Liver (tissue), 9 donors: Measurements from ENCODE around the gene ENTPD8. TPM values are rescaled to one million over a fixed set of nuclear protein-coding genes. Genes with fewer than 3 reads are reported as not detected.

Experiments
- DNase-seq: peaks from one replicate; pipeline ENCODE4 v3.0.0-alpha.2; 2017; ENCODE audit warnings: low spot score
- H3K27ac ChIP-seq, 2 donors: one replicate each; pipeline ENCODE4 v1.7.0; 2013; ENCODE audit warnings: inconsistent platforms in 2 of 2, low read length in 2 of 2, control low read depth in 1 of 2, low read depth in 1 of 2, mild to moderate bottlenecking in 1 of 2
- H3K27me3 ChIP-seq, 4 donors: one replicate each; pipeline versions ENCODE4 v1.6.1 to v1.7.0; 2013; ENCODE audit warnings: low read length in 3 of 4, inconsistent platforms in 1 of 4, mild to moderate bottlenecking in 1 of 4, moderate library complexity in 1 of 4; ENCODE audit not compliant: control insufficient read depth in 4 of 4, insufficient read depth in 4 of 4
- H3K36me3 ChIP-seq, 4 donors: one replicate each; pipeline versions ENCODE4 v1.6.1 to v1.7.0; 2013; ENCODE audit warnings: low read length in 3 of 4, mild to moderate bottlenecking in 3 of 4, low read depth in 1 of 4, moderate library complexity in 1 of 4; ENCODE audit not compliant: control insufficient read depth in 4 of 4, insufficient read depth in 3 of 4
- H3K4me1 ChIP-seq, 4 donors: one replicate each; pipeline versions ENCODE4 v1.6.1 to v1.7.0; 2013; ENCODE audit warnings: low read length in 3 of 4, mild to moderate bottlenecking in 3 of 4, moderate library complexity in 1 of 4; ENCODE audit not compliant: control insufficient read depth in 4 of 4, insufficient read depth in 4 of 4
- H3K4me3 ChIP-seq, 3 donors: one replicate each; pipeline versions ENCODE4 v1.6.1 to v1.7.0; 2013; ENCODE audit warnings: low read length in 3 of 3, control low read depth in 1 of 3, low read depth in 1 of 3, mild to moderate bottlenecking in 1 of 3
- H3K9ac ChIP-seq, 2 donors: one replicate each; pipeline ENCODE4 v1.7.0; 2013; ENCODE audit warnings: low read length in 2 of 2, mild to moderate bottlenecking in 2 of 2, moderate library complexity in 2 of 2, control low read depth in 1 of 2, low read depth in 1 of 2
- H3K9me3 ChIP-seq, 4 donors: one replicate each; pipeline versions ENCODE4 v1.6.1 to v1.7.0; 2013; ENCODE audit warnings: low read length in 3 of 4; ENCODE audit not compliant: control insufficient read depth in 4 of 4
- ATF3 ChIP-seq: IDR thresholded peaks from 2 replicates; pipeline ENCODE4 v1.6.1; 2016; ENCODE audit warnings: antibody characterized with exemption
- EGR1 ChIP-seq, 2 donors: IDR thresholded peaks; 2 replicates each; pipeline ENCODE4 v1.6.1; 2016 to 2018; ENCODE audit warnings: antibody characterized with exemption in 2 of 2, low read depth in 2 of 2
- FOXA1 ChIP-seq: IDR thresholded peaks from 2 replicates; pipeline ENCODE4 v1.6.1; 2016; ENCODE audit warnings: antibody characterized with exemption
- FOXA2 ChIP-seq: IDR thresholded peaks from 2 replicates; pipeline ENCODE4 v1.6.1; 2016; ENCODE audit warnings: antibody characterized with exemption
- GABPA ChIP-seq, 2 donors: IDR thresholded peaks in 1 of 2; conservative IDR thresholded peaks in 1 of 2; 2 replicates each; pipeline ENCODE4 v1.6.1; 2016; ENCODE audit warnings: antibody characterized with exemption in 2 of 2, mild to moderate bottlenecking in 1 of 2, moderate library complexity in 1 of 2
- HNF4A ChIP-seq, 2 donors: conservative IDR thresholded peaks; 2 replicates each; pipeline ENCODE4 v1.6.1; 2016; ENCODE audit warnings: antibody characterized with exemption in 2 of 2, mild to moderate bottlenecking in 2 of 2
- HNF4G ChIP-seq: IDR thresholded peaks from 2 replicates; pipeline ENCODE4 v1.6.1; 2016; ENCODE audit warnings: antibody characterized with exemption
- JUND ChIP-seq, 2 donors: IDR thresholded peaks; 2 replicates each; pipeline ENCODE4 v1.6.1; 2016; ENCODE audit warnings: antibody characterized with exemption in 2 of 2
- NR2F2 ChIP-seq: IDR thresholded peaks from 2 replicates; pipeline ENCODE4 v1.6.1; 2016; ENCODE audit warnings: antibody characterized with exemption
- RAD21 ChIP-seq, 2 donors: IDR thresholded peaks; 2 replicates each; pipeline ENCODE4 v1.6.1; 2016; ENCODE audit warnings: antibody characterized with exemption in 2 of 2, mild to moderate bottlenecking in 2 of 2
- RXRA ChIP-seq, 2 donors: IDR thresholded peaks; 2 replicates each; pipeline ENCODE4 v1.6.1; 2017 to 2018; ENCODE audit warnings: antibody characterized with exemption in 2 of 2, mild to moderate bottlenecking in 1 of 2
- SP1 ChIP-seq: IDR thresholded peaks from 2 replicates; pipeline ENCODE4 v1.6.1; 2018; ENCODE audit warnings: antibody characterized with exemption, mild to moderate bottlenecking
- TAF1 ChIP-seq: conservative IDR thresholded peaks from 2 replicates; pipeline ENCODE4 v1.6.1; 2016; ENCODE audit warnings: antibody characterized with exemption, mild to moderate bottlenecking
- YY1 ChIP-seq: IDR thresholded peaks from 2 replicates; pipeline ENCODE4 v1.6.1; 2016; ENCODE audit warnings: antibody characterized with exemption, mild to moderate bottlenecking
- WGBS: extraction: QIAGEN DNeasy Blood & Tissue Kit; methylation state at CpG from one replicate; pipeline ENCODE4 v1.1.7; 2013; 5-methylcytosine and 5-hydroxymethylcytosine counted together
- polyA plus RNA-seq, 2 donors: library from polyadenylated mRNA; stranded (reverse) in 1 of 2; unstranded in 1 of 2; fragments of 200-250 nt in 1 of 2; fragments of >200 nt in 1 of 2; fragmentation: Nextera tagmentation in 1 of 2; extraction: Ambion mirVana in 1 of 2; gene quantifications; one replicate each; pipeline versions ENCODE4 v1.2.1 to v1.2.3, GENCODE V29; 2013 to 2015
- total RNA-seq, 2 donors: library from RNA; depleted of rRNA; stranded (reverse); fragments of >200 nt; gene quantifications; one replicate each; pipeline ENCODE4 v1.2.3, GENCODE V29; 2014
- TF ChIP-seq, protein P1 (sequence below): fragments of 150-350 bp; IDR thresholded peaks from 2 replicates; pipeline ENCODE4 v1.5.1; 2017; ENCODE audit warnings: improper control_type of control experiment, low read depth, low read length; ENCODE audit not compliant: missing input control
- TF ChIP-seq, protein P2 (sequence below): IDR thresholded peaks from 2 replicates; pipeline ENCODE4 v1.6.1; 2016; ENCODE audit warnings: antibody characterized with exemption
- TF ChIP-seq, protein P3 (sequence below): IDR thresholded peaks from 2 replicates; pipeline ENCODE4 v1.6.1; 2016; ENCODE audit warnings: antibody characterized with exemption
- TF ChIP-seq, protein P4 (sequence below): IDR thresholded peaks from 2 replicates; pipeline ENCODE4 v1.6.1; 2016; ENCODE audit warnings: antibody characterized with exemption, mild to moderate bottlenecking
- donor health status: healthy.
- donor health status: healthy.
- donor health status: healthy.
- donor health status: healthy.
- donor health status: healthy.

ENTPD8 gene
- total and polyA plus RNA-seq, 4 donors = 1.6 to 6.2 (median 4.9) TPM

DNA sequence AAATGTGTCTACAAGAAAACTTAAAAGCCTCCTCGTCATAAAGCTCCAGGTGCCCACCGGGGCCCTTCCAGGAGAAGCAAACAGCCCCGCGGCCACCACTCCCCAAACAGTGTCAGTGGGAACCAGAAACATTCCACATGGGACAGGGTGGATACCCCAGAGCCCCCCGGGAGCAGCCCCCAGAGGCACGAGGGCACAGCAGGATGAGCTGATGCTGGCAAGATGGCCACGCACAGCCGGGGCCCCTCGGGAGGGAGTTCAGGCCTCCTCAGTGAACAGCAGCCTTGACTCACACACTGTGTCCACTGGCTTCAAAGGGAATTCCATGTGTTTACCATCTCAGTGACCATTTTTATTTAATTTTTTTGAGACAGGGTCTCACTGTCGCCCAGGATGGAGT is 28.7 kb downstream of the ENTPD8 start:
- no peaks in the 10 kb centered on the region for H3K36me3 ChIP-seq
- H3K4me3 ChIP-seq = no peak overlapping the region
- no peak for TF ChIP-seq JUND (IDR thresholded peaks at IDR 0.05)
- TF ChIP-seq FOXA2 = no peak
- TF ChIP-seq YY1 = no peak
- TF ChIP-seq, protein P1, sequence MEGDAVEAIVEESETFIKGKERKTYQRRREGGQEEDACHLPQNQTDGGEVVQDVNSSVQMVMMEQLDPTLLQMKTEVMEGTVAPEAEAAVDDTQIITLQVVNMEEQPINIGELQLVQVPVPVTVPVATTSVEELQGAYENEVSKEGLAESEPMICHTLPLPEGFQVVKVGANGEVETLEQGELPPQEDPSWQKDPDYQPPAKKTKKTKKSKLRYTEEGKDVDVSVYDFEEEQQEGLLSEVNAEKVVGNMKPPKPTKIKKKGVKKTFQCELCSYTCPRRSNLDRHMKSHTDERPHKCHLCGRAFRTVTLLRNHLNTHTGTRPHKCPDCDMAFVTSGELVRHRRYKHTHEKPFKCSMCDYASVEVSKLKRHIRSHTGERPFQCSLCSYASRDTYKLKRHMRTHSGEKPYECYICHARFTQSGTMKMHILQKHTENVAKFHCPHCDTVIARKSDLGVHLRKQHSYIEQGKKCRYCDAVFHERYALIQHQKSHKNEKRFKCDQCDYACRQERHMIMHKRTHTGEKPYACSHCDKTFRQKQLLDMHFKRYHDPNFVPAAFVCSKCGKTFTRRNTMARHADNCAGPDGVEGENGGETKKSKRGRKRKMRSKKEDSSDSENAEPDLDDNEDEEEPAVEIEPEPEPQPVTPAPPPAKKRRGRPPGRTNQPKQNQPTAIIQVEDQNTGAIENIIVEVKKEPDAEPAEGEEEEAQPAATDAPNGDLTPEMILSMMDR = no peak
- TF ChIP-seq, protein P2, sequence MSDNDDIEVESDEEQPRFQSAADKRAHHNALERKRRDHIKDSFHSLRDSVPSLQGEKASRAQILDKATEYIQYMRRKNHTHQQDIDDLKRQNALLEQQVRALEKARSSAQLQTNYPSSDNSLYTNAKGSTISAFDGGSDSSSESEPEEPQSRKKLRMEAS = no peak
- no peak for TF ChIP-seq RAD21 (IDR thresholded peaks at IDR 0.05)
- no peak for TF ChIP-seq EGR1 (IDR thresholded peaks at IDR 0.05; ENCODE audit: low read depth in 2 of 2)
- no peak for TF ChIP-seq GABPA (IDR thresholded peaks at IDR 0.05 in 1 of 2, conservative IDR thresholded peaks at IDR 0.05 in 1 of 2)
- TF ChIP-seq FOXA1 = no peak
- TF ChIP-seq, protein P3, sequence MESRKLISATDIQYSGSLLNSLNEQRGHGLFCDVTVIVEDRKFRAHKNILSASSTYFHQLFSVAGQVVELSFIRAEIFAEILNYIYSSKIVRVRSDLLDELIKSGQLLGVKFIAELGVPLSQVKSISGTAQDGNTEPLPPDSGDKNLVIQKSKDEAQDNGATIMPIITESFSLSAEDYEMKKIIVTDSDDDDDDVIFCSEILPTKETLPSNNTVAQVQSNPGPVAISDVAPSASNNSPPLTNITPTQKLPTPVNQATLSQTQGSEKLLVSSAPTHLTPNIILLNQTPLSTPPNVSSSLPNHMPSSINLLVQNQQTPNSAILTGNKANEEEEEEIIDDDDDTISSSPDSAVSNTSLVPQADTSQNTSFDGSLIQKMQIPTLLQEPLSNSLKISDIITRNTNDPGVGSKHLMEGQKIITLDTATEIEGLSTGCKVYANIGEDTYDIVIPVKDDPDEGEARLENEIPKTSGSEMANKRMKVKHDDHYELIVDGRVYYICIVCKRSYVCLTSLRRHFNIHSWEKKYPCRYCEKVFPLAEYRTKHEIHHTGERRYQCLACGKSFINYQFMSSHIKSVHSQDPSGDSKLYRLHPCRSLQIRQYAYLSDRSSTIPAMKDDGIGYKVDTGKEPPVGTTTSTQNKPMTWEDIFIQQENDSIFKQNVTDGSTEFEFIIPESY = no peak
- TF ChIP-seq SP1 = no peak
- TF ChIP-seq RXRA (IDR thresholded peaks at IDR 0.05) = no peak
- TF ChIP-seq HNF4G = no peak
- TF ChIP-seq, protein P4, sequence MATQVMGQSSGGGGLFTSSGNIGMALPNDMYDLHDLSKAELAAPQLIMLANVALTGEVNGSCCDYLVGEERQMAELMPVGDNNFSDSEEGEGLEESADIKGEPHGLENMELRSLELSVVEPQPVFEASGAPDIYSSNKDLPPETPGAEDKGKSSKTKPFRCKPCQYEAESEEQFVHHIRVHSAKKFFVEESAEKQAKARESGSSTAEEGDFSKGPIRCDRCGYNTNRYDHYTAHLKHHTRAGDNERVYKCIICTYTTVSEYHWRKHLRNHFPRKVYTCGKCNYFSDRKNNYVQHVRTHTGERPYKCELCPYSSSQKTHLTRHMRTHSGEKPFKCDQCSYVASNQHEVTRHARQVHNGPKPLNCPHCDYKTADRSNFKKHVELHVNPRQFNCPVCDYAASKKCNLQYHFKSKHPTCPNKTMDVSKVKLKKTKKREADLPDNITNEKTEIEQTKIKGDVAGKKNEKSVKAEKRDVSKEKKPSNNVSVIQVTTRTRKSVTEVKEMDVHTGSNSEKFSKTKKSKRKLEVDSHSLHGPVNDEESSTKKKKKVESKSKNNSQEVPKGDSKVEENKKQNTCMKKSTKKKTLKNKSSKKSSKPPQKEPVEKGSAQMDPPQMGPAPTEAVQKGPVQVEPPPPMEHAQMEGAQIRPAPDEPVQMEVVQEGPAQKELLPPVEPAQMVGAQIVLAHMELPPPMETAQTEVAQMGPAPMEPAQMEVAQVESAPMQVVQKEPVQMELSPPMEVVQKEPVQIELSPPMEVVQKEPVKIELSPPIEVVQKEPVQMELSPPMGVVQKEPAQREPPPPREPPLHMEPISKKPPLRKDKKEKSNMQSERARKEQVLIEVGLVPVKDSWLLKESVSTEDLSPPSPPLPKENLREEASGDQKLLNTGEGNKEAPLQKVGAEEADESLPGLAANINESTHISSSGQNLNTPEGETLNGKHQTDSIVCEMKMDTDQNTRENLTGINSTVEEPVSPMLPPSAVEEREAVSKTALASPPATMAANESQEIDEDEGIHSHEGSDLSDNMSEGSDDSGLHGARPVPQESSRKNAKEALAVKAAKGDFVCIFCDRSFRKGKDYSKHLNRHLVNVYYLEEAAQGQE = no peak
- no peak for TF ChIP-seq HNF4A (conservative IDR thresholded peaks at IDR 0.05)
- TF ChIP-seq ATF3 = no peak
- TF ChIP-seq NR2F2 = no peak
- no peak for TF ChIP-seq TAF1
- DNase-seq = no peak
- WGBS = 87% methylated on average over 10 of the region's 10 CpGs
- H3K9ac ChIP-seq = no peak overlapping the region
- no peaks in the 10 kb centered on the region for H3K27me3 ChIP-seq
- H3K9me3 ChIP-seq = no peaks in the 10 kb centered on the region
- no peak overlapping the region for H3K27ac ChIP-seq
- peaks cover 0 to 1% (median under 1%) of the 10 kb centered on the region in 4 donors for H3K4me1 ChIP-seq
